HepG2 (cell line): Measurements from ENCODE around the gene SIK3. TPM values are rescaled to one million over a fixed set of nuclear protein-coding genes. Genes with fewer than 3 reads are reported as not detected.

Experiments used
- ATAC-seq: fragments of 200-7000 bp; cut with Tn5 transposase; 3 replicates; pipeline ENCODE4 v1.9.1; 2020; ENCODE audit warnings: mild to moderate bottlenecking, moderate library complexity
- BruUV-seq: library from RNA; stranded (reverse); fragments of 400-500 nt; replicated peaks from 2 replicates; lab custom pipeline; 2021; lab: Mats Ljungman, UMichigan
- CTCF ChIA-PET: fragments of 300-600 bp; formaldehyde crosslinking; extraction: SDS; loops from one replicate; lab custom pipeline; 2021; ENCODE audit warnings: low total read pairs, inconsistent platforms, low intra/inter-chr PET ratio; lab: Yijun Ruan, JAX
- POLR2A ChIA-PET: fragments of 350-600 bp; sonication (Branson Sonifier 250); formaldehyde crosslinking; loops from one replicate; lab custom pipeline; 2020; ENCODE audit warnings: antibody characterized with exemption, inconsistent platforms; lab: Yijun Ruan, JAX
- DNase-seq: peaks from one replicate; pipeline ENCODE4 v3.0.0-alpha.2; 2015; ENCODE audit warnings: low spot score
- FAIRE-seq: peaks from 3 replicates; lab custom pipeline; 2011; peaks lifted over from hg19 to GRCh38; lab: Jason Lieb, UNC
- H2AFZ ChIP-seq: one replicate; pipeline ENCODE4 v1.6.1; 2011; ENCODE audit warnings: low read length, inconsistent platforms
- H3K27ac ChIP-seq: fragments of 300-600 bp; 3 replicates; pipeline ENCODE4 v1.8.0; 2011; ENCODE audit warnings: mixed run types, mild to moderate bottlenecking, mixed read lengths, low read length, inconsistent platforms; ENCODE audit not compliant: insufficient read depth; ENCODE audit errors: extremely low read length
- H3K27me3 ChIP-seq, 2 experiments: fragments of 200-600 bp in 1 of 2; 2 replicates in 1 of 2; 3 replicates in 1 of 2; pipeline versions ENCODE4 v1.6.0 to v1.8.0; 2011; ENCODE audit warnings: low read length in 2 of 2, mild to moderate bottlenecking in 2 of 2, moderate library complexity in 2 of 2, inconsistent platforms in 1 of 2; ENCODE audit not compliant: insufficient read depth in 2 of 2, control insufficient read depth in 1 of 2
- H3K36me3 ChIP-seq, 2 experiments: fragments of 200-600 bp in 1 of 2; replicated peaks in 1 of 2; 2 replicates in 1 of 2; 3 replicates in 1 of 2; pipeline versions ENCODE4 v1.5.1 to v1.8.0; 2011; ENCODE audit warnings: low read length in 2 of 2, inconsistent platforms in 1 of 2; ENCODE audit not compliant: insufficient read depth in 2 of 2, control insufficient read depth in 1 of 2
- H3K4me1 ChIP-seq: 2 replicates; pipeline ENCODE4 v1.5.1; 2012; ENCODE audit warnings: low read length, inconsistent platforms; ENCODE audit not compliant: insufficient read depth
- H3K4me2 ChIP-seq: 2 replicates; pipeline ENCODE4 v1.6.0; 2011; ENCODE audit warnings: low read depth, low read length, inconsistent platforms
- H3K4me3 ChIP-seq, 3 experiments: fragments of 200-600 bp in 1 of 3; sonication (generic), shearing (Covaris generic) in 1 of 3; replicated peaks in 1 of 3; 2 replicates each; pipeline ENCODE4 v1.5.1; 2011 to 2016; ENCODE audit warnings: low read length in 3 of 3, inconsistent platforms in 2 of 3, low read depth in 2 of 3, mild to moderate bottlenecking in 2 of 3, control low read depth in 1 of 3, mixed read lengths in 1 of 3; ENCODE audit not compliant: insufficient read depth in 1 of 3
- H3K79me2 ChIP-seq: one replicate; pipeline ENCODE4 v1.6.1; 2011; ENCODE audit warnings: low read length, inconsistent platforms; ENCODE audit not compliant: insufficient read depth
- H3K9ac ChIP-seq: 2 replicates; pipeline ENCODE4 v1.6.0; 2011; ENCODE audit warnings: mild to moderate bottlenecking, low read depth, low read length, inconsistent platforms; ENCODE audit not compliant: insufficient read depth
- H3K9me3 ChIP-seq: 2 replicates; pipeline ENCODE4 v1.5.1; 2012; ENCODE audit warnings: mild to moderate bottlenecking, low read length
- H4K20me1 ChIP-seq: 2 replicates; pipeline ENCODE4 v1.6.0; 2011; ENCODE audit warnings: inconsistent platforms, mild to moderate bottlenecking, low read length, moderate library complexity; ENCODE audit not compliant: insufficient read depth
- FOXP1 ChIP-seq, 2 experiments: fragments of 450-650 bp in 1 of 2; IDR thresholded peaks; 2 replicates each; pipeline ENCODE4 v1.6.1; 2017 to 2018; ENCODE audit warnings: antibody characterized with exemption in 1 of 2
- IKZF1 ChIP-seq: fragments of 450-650 bp; IDR thresholded peaks from 2 replicates; pipeline ENCODE4 v1.7.1; 2016
- MLX ChIP-seq: IDR thresholded peaks from 2 replicates; pipeline ENCODE4 v1.6.1; 2016
- MYC ChIP-seq: sonication (generic); formaldehyde crosslinking; IDR thresholded peaks from 2 replicates; pipeline ENCODE4 v1.9.0; 2021; ENCODE audit warnings: missing genetic modification reagents, borderline replicate concordance
- PTBP1 ChIP-seq: fragments of 200-400 bp; formaldehyde crosslinking; IDR thresholded peaks from 2 replicates; pipeline ENCODE4 v1.6.1; 2018; ENCODE audit warnings: low read length, low read depth; ENCODE audit not compliant: poor library complexity, severe bottlenecking
- RORA ChIP-seq: sonication (generic); formaldehyde crosslinking; IDR thresholded peaks from 2 replicates; pipeline ENCODE4 v1.5.0; 2020; ENCODE audit warnings: mild to moderate bottlenecking, missing genetic modification reagents, moderate library complexity
- SALL2 ChIP-seq: sonication (generic); formaldehyde crosslinking; IDR thresholded peaks from 2 replicates; pipeline ENCODE4 v1.8.1; 2023; ENCODE audit warnings: mild to moderate bottlenecking, missing genetic modification reagents, inconsistent platforms
- SNAI1 ChIP-seq: sonication (generic); formaldehyde crosslinking; IDR thresholded peaks from 2 replicates; pipeline ENCODE4 v1.5.0; 2020; ENCODE audit warnings: mild to moderate bottlenecking, missing genetic modification reagents, borderline replicate concordance
- TBX3 ChIP-seq: fragments of 450-650 bp; IDR thresholded peaks from 2 replicates; pipeline ENCODE4 v1.6.1; 2017; ENCODE audit warnings: antibody characterized with exemption, mild to moderate bottlenecking, inconsistent platforms, borderline replicate concordance
- XBP1 ChIP-seq: sonication (generic); formaldehyde crosslinking; IDR thresholded peaks from 2 replicates; pipeline ENCODE4 v1.5.0; 2020; ENCODE audit warnings: missing genetic modification reagents
- ZC3H4 ChIP-seq: sonication (generic); formaldehyde crosslinking; IDR thresholded peaks from 2 replicates; pipeline ENCODE4 v1.4.0; 2020; ENCODE audit warnings: missing genetic modification reagents, borderline replicate concordance
- ZIK1 ChIP-seq: sonication (generic); formaldehyde crosslinking; IDR thresholded peaks from 2 replicates; pipeline ENCODE4 v1.5.0; 2020; ENCODE audit warnings: mild to moderate bottlenecking, low read depth, missing genetic modification reagents, borderline replicate concordance
- ZNF572 ChIP-seq: sonication (generic); formaldehyde crosslinking; IDR thresholded peaks from 2 replicates; pipeline ENCODE4 v1.5.1; 2020; ENCODE audit warnings: mild to moderate bottlenecking, missing genetic modification reagents
- ZNF615 ChIP-seq: sonication (generic); formaldehyde crosslinking; IDR thresholded peaks from 2 replicates; pipeline ENCODE4 v1.5.0; 2020; ENCODE audit warnings: mild to moderate bottlenecking, missing genetic modification reagents, borderline replicate concordance
- ZSCAN30 ChIP-seq: sonication (generic); formaldehyde crosslinking; IDR thresholded peaks from 2 replicates; pipeline ENCODE4 v1.5.0; 2020; ENCODE audit warnings: mild to moderate bottlenecking, missing genetic modification reagents
- WGBS: methylation state at CpG from one replicate; pipeline ENCODE4 v1.1.6; 2017; ENCODE audit warnings: low lambda C conversion rate; 5-methylcytosine and 5-hydroxymethylcytosine counted together
- in situ Hi-C: cut with HindIII; loops from 2 replicates; pipeline ENCODE4 v1.10.0; 2017; ENCODE audit warnings: low pct_unique_long_range_greater_than_20kb; ENCODE audit not compliant: extremely low pct_ligation_motif_present
- intact Hi-C: fragments of 100-400 bp; cut with micrococcal nuclease; formaldehyde crosslinking; loops from one replicate; pipeline ENCODE4 v1.10.0; 2022; ENCODE audit not compliant: unreplicated experiment
- polyA plus RNA-seq, 8 experiments: library from polyadenylated mRNA; depleted of rRNA in 3 of 8; stranded (reverse) in 7 of 8; unstranded in 1 of 8; fragments of >200 nt; fragmentation: Illumina TruSeq in 4 of 8; extraction: Trizol in 4 of 8; gene quantifications; 2 replicates each; pipeline versions ENCODE4 v1.2.1 to v1.2.3, GENCODE V29; 2011 to 2016; ENCODE audit warnings: low read depth in 4 of 8, missing spikeins in 1 of 8, mixed read lengths in 1 of 8; ENCODE audit not compliant: insufficient read depth in 1 of 8
- total RNA-seq, 5 experiments: library from RNA; depleted of rRNA; stranded (reverse); fragments of >200 nt; fragmentation: Illumina TruSeq; extraction: Trizol; gene quantifications; 2 replicates each; pipeline ENCODE4 v1.2.3, GENCODE V29; 2016; ENCODE audit warnings: low read depth in 1 of 5
- TF ChIP-seq, protein P1 (sequence below): sonication (generic); formaldehyde crosslinking; IDR thresholded peaks from 2 replicates; pipeline ENCODE4 v1.8.1; 2022; ENCODE audit warnings: low read depth, mild to moderate bottlenecking, missing genetic modification reagents
- TF ChIP-seq, protein P2 (sequence below): sonication (generic); formaldehyde crosslinking; conservative IDR thresholded peaks from 2 replicates; pipeline ENCODE4 v1.4.0; 2020; ENCODE audit warnings: mild to moderate bottlenecking, missing genetic modification reagents, moderate library complexity
- TF ChIP-seq, protein P3 (sequence below): sonication (generic); formaldehyde crosslinking; IDR thresholded peaks from 2 replicates; pipeline ENCODE4 v1.4.0; 2020; ENCODE audit warnings: mild to moderate bottlenecking, missing genetic modification reagents

The SIK3 gene
- total and polyA plus RNA-seq, 2 of the 13 experiments (the other 11 are each of a cell fraction or from before 2014, with no cell fraction given) = 5.7 to 9.8 TPM

DNA sequence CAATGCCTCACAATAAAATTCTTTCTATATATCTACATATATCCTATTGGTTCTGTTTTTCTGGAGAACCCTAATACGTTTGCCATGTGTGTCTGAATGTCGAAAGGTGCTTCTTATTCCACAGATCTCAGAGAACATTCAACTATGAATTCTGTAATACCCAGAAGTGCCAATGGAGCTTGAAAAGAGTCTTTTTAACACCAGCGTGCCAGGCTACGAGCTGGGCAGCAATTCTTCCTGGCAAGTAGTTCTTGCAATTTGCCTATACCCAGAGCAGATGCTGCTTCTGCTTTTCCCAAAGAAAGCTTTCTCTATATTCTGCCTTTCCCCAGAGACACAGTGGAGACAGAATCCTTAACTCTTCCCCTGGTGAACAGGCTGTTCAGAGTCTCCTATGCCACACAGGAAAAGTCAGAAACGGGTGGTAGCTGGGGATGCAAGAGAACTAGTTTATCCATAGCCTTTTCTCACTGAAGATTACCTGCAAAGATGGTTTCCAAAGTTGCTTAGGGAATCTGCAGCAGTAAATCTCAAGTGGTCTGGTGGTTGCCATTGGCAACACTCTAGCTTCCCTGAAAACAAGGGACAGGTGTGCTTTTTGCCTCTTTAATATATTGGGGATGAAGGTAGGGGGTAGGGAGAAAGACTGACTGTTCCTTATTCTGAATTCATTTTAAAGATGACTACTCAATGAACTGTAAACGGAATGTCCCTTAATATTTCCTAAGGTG lies 29.1 kb upstream of the SIK3 start:
- POLR2A ChIA-PET = no interaction called here
- CTCF ChIA-PET = no interaction called here
- ATAC-seq (no peak), FAIRE-seq (no peak), DNase-seq (no peak)
- Histone ChIP-seq H4K20me1 (no peaks in the 10 kb centered on the region), H3K4me3 (no peak overlapping the region), H3K36me3 (no peaks in the 10 kb centered on the region), H2AFZ (no peak overlapping the region), H3K4me1 (0 out of 2 replicates have a peak, but pooled peaks cover 1% of the 10 kb centered on the region), H3K9ac (no peak overlapping the region), H3K9me3 (no peaks in the 10 kb centered on the region), H3K27me3 (peaks cover 0 to 4% of the 10 kb centered on the region in 2 experiments; a peak in 2 of 5 replicates), H3K4me2 (no peak overlapping the region), H3K27ac (no peak overlapping the region), H3K79me2 (no peaks in the 10 kb centered on the region)
- no TSS peak for BruUV-seq
- intact Hi-C loops (no loop called here), in situ Hi-C loops (no loop called here)
- WGBS = 26% methylated on average over 6 of the region's 6 CpGs
- TF ChIP-seq ZSCAN30 (no peak), ZC3H4 (CRISPR knock-in tag) (no peak), ZNF615 (CRISPR knock-in tag) (no peak), IKZF1 (no peak), PTBP1 (no peak), FOXP1 (IDR thresholded peaks at IDR 0.05) (no peak), FOXP1 (CRISPR knock-in tag; IDR thresholded peaks at IDR 0.05) (no peak), ZIK1 (CRISPR knock-in tag) (no peak), MYC (CRISPR knock-in tag) (no peak), ZNF572 (CRISPR knock-in tag) (no peak), TBX3 (no peak), SALL2 (no peak), RORA (CRISPR knock-in tag) (no peak), XBP1 (CRISPR knock-in tag) (no peak), MLX (CRISPR knock-in tag) (no peak), SNAI1 (CRISPR knock-in tag) (no peak)
- TF ChIP-seq, protein P1, sequence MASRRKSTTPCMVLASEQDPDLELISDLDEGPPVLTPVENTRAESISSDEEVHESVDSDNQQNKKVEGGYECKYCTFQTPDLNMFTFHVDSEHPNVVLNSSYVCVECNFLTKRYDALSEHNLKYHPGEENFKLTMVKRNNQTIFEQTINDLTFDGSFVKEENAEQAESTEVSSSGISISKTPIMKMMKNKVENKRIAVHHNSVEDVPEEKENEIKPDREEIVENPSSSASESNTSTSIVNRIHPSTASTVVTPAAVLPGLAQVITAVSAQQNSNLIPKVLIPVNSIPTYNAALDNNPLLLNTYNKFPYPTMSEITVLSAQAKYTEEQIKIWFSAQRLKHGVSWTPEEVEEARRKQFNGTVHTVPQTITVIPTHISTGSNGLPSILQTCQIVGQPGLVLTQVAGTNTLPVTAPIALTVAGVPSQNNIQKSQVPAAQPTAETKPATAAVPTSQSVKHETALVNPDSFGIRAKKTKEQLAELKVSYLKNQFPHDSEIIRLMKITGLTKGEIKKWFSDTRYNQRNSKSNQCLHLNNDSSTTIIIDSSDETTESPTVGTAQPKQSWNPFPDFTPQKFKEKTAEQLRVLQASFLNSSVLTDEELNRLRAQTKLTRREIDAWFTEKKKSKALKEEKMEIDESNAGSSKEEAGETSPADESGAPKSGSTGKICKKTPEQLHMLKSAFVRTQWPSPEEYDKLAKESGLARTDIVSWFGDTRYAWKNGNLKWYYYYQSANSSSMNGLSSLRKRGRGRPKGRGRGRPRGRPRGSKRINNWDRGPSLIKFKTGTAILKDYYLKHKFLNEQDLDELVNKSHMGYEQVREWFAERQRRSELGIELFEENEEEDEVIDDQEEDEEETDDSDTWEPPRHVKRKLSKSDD = no peak
- TF ChIP-seq, protein P2, sequence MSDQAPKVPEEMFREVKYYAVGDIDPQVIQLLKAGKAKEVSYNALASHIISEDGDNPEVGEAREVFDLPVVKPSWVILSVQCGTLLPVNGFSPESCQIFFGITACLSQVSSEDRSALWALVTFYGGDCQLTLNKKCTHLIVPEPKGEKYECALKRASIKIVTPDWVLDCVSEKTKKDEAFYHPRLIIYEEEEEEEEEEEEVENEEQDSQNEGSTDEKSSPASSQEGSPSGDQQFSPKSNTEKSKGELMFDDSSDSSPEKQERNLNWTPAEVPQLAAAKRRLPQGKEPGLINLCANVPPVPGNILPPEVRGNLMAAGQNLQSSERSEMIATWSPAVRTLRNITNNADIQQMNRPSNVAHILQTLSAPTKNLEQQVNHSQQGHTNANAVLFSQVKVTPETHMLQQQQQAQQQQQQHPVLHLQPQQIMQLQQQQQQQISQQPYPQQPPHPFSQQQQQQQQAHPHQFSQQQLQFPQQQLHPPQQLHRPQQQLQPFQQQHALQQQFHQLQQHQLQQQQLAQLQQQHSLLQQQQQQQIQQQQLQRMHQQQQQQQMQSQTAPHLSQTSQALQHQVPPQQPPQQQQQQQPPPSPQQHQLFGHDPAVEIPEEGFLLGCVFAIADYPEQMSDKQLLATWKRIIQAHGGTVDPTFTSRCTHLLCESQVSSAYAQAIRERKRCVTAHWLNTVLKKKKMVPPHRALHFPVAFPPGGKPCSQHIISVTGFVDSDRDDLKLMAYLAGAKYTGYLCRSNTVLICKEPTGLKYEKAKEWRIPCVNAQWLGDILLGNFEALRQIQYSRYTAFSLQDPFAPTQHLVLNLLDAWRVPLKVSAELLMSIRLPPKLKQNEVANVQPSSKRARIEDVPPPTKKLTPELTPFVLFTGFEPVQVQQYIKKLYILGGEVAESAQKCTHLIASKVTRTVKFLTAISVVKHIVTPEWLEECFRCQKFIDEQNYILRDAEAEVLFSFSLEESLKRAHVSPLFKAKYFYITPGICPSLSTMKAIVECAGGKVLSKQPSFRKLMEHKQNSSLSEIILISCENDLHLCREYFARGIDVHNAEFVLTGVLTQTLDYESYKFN (CRISPR knock-in tag) = no peak
- TF ChIP-seq, protein P3, sequence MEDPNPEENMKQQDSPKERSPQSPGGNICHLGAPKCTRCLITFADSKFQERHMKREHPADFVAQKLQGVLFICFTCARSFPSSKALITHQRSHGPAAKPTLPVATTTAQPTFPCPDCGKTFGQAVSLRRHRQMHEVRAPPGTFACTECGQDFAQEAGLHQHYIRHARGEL (CRISPR knock-in tag) = no peak
